Activated T-cell treated with anti-CD3 and anti-CD28 coated beads for 4 hours (primary cell): ENCODE data around the gene LIN37.
"Not testable (repeated sequence)": the region's sequence is repeated elsewhere in the genome, so short reads cannot be mapped to it uniquely, and the experiment has no call there.

Source experiments
- DNase-seq: peaks from one replicate; pipeline ENCODE4 v3.0.0-alpha.2; 2020

Gene LIN37

DNA sequence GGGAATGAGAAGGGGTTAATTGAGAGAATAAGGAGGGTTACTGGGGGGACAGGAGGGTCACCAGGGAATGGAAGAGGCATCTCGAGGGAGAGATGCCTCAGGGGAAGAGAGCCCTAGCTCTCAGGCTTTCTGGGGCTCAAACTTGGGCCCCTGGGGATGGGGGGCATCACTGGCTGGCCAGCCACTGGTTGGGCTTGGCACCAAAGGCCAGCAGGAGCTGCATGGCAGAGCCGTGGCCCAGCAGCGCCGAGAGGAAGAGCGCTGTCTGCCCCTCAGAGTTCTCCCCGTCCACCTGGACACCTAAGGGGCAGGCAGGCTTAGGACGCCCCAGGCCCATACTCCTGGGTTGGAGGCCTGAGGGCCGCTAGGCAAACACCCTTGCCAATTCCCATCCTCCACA, 44.5 kb downstream of the LIN37 start:
- no peak for DNase-seq

- no peak for DNase-seq
Observed at GRCh38 chr19:35793381-35794165, 45.2 kb downstream of the LIN37 start.

- not testable (repeated sequence) for DNase-seq
Observed at GRCh38 chr19:35795564-35795963, 47.2 kb downstream of the LIN37 start.

DNA sequence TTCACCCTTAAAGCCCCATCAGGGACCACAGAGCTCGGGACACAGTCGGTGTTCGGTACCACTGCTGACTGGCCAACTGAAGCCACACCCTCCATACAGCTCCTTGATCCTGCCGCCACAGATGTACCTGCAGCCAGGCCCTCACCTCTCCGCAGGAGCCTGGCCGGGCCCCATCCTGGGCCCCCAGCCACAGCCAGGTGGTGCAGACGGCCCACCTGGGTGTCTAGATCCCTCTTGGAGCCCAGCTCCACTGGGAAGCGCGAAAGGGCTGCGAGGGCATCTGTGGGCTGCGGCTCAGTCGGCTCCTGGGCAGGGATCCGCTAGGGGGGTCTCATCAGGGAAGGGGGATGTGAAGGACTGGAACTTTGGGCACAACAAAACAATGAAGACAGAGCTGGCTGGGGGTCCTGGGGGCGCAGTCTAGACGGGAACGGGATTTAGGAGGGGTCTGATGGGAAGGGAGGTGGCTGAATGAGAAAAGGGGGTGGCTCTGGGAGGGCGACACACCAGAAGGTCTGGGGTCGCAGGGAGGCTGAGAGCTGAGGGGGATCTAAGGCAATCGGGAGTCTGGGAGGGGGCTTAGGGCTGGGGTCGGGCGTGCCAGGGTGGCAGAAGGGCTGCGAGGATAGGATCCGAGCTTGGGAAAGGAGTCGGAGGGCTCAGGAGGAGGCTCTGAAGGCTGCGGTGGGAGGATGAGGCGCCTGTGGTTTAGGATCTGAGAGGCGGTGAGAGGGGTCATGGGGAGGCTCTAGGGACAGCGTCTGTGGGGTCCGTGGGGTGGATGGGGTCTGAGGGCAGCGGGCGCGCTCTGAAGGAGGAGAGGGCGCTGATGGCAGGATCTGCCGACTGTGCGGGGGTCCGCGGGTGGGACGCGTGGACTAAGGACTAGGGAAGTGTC, 48.5 kb downstream of the LIN37 start:
- no peak for DNase-seq

- DNase-seq, result no peak
Observed at GRCh38 chr19:35797663-35798062, 49.3 kb downstream of the LIN37 start.

DNA sequence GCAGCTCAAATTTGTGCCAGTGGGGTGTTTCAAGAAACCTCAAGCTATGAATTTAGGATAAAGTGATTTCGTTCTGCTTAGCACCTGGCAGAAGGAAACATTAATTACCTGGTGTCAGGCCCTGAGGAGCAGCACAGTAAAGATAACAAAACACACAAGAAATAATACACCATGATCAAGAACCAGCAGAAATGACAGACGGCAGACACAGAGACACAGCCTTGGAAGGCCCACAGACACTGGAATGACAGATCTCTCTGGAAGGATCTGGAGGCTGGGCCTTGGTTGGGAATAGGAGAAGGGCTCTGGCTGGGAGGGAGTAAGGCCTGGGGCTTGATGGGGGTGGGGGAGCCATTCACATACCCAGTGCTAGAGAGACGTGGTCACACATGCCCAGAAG, 53.5 kb downstream of the LIN37 start:
- DNase-seq, result no peak
